ENCODE measurements around the gene SPATS2.
"Not testable (repeated sequence)": the region's sequence is repeated elsewhere in the genome, so short reads cannot be mapped to it uniquely, and the experiment has no call there.

SPATS2 gene

GRCh38 chr12:49403971-49404450, 36.7 kb downstream of the SPATS2 start:
- no peak for DNase-seq (ENCODE audit: low read depth in 2 of 3, low spot score in 2 of 3)

GRCh38 chr12:49404956-49405355, 37.7 kb downstream of the SPATS2 start:
- no peak for DNase-seq (ENCODE audit: low read depth in 2 of 3, low spot score in 2 of 3)

GRCh38 chr12:49410818-49411217, 43.6 kb downstream of the SPATS2 start:
- no peak for DNase-seq (ENCODE audit: low read depth in 2 of 3, low spot score in 2 of 3)

- DNase-seq (ENCODE audit: low read depth in 2 of 3, low spot score in 2 of 3), result no peak
Measured at GRCh38 chr12:49413010-49413409, 45.7 kb downstream of the SPATS2 start.

GRCh38 chr12:49413796-49414195, 46.5 kb downstream of the SPATS2 start:
- DNase-seq (ENCODE audit: low read depth in 2 of 3, low spot score in 2 of 3), result no peak

GRCh38 chr12:49414364-49414763, 47.1 kb downstream of the SPATS2 start:
- no peak for DNase-seq (ENCODE audit: low read depth in 2 of 3, low spot score in 2 of 3)

- DNase-seq (ENCODE audit: low read depth in 2 of 3, low spot score in 2 of 3), result no peak
Measured at GRCh38 chr12:49415521-49415970, 48.3 kb downstream of the SPATS2 start.

GRCh38 chr12:49416892-49417291, 49.6 kb downstream of the SPATS2 start:
- DNase-seq (ENCODE audit: low read depth in 2 of 3, low spot score in 2 of 3), result no peak

GRCh38 chr12:49417558-49417957, 50.3 kb downstream of the SPATS2 start:
- no peak for DNase-seq (ENCODE audit: low read depth in 2 of 3, low spot score in 2 of 3)

GRCh38 chr12:49420556-49420955, 53.3 kb downstream of the SPATS2 start:
- no peak for DNase-seq (ENCODE audit: low read depth in 2 of 3, low spot score in 2 of 3)

GRCh38 chr12:49422114-49422513, 54.9 kb downstream of the SPATS2 start:
- DNase-seq (ENCODE audit: low read depth in 2 of 3, low spot score in 2 of 3), result no peak

GRCh38 chr12:49428793-49429192, 61.5 kb downstream of the SPATS2 start:
- no peak for DNase-seq (ENCODE audit: low read depth in 2 of 3, low spot score in 2 of 3)

- DNase-seq (ENCODE audit: low read depth in 2 of 3, low spot score in 2 of 3), result no peak
Measured at GRCh38 chr12:49432616-49433015, 65.4 kb downstream of the SPATS2 start.

- DNase-seq (ENCODE audit: low read depth in 2 of 3, low spot score in 2 of 3), result not testable (repeated sequence)
Measured at GRCh38 chr12:49436799-49437198, 69.5 kb downstream of the SPATS2 start.

GRCh38 chr12:49439042-49439441, 71.8 kb downstream of the SPATS2 start:
- DNase-seq (ENCODE audit: low read depth in 2 of 3, low spot score in 2 of 3), result no peak

GRCh38 chr12:49440035-49440434, 72.8 kb downstream of the SPATS2 start:
- no peak for DNase-seq (ENCODE audit: low read depth in 2 of 3, low spot score in 2 of 3)

GRCh38 chr12:49442915-49443314, 75.7 kb downstream of the SPATS2 start:
- no peak for DNase-seq (ENCODE audit: low read depth in 2 of 3, low spot score in 2 of 3)

- no peak for DNase-seq (ENCODE audit: low read depth in 2 of 3, low spot score in 2 of 3)
Measured at GRCh38 chr12:49446571-49446970, 79.3 kb downstream of the SPATS2 start.

- DNase-seq (ENCODE audit: low read depth in 2 of 3, low spot score in 2 of 3), result no peak
Measured at GRCh38 chr12:49448858-49449257, 81.6 kb downstream of the SPATS2 start.

GRCh38 chr12:49451468-49452259, 84.4 kb downstream of the SPATS2 start:
- no peak for DNase-seq (ENCODE audit: low read depth in 2 of 3, low spot score in 2 of 3)

- no peak for DNase-seq (ENCODE audit: low read depth in 2 of 3, low spot score in 2 of 3)
Measured at GRCh38 chr12:49455501-49455900, 88.2 kb downstream of the SPATS2 start.

- DNase-seq (ENCODE audit: low read depth in 2 of 3, low spot score in 2 of 3), result no peak
Measured at GRCh38 chr12:49456131-49456679, 88.9 kb downstream of the SPATS2 start.

- no peak for DNase-seq (ENCODE audit: low read depth in 2 of 3, low spot score in 2 of 3)
Measured at GRCh38 chr12:49458816-49459215, 91.6 kb downstream of the SPATS2 start.
